Gastrocnemius medialis (tissue), 4 donors: ENCODE results near the gene IGLL5.

Experiments
- CTCF ChIP-seq, 5 experiments: fragments of 450-650 bp in 3 of 5; fragments of 200-600 bp in 2 of 5; sonication (generic) in 2 of 5; IDR thresholded peaks in 4 of 5; conservative IDR thresholded peaks in 1 of 5; 1 replicate in 4 of 5; 2 replicates in 1 of 5; pipeline ENCODE4 v1.5.1; 2016 to 2019; ENCODE audit warnings: antibody characterized with exemption in 5 of 5, mild to moderate bottlenecking in 3 of 5, moderate library complexity in 3 of 5
- POLR2A ChIP-seq, 2 donors: fragments of 450-650 bp; IDR thresholded peaks; one replicate each; pipeline ENCODE4 v1.6.1; 2017; ENCODE audit warnings: antibody characterized with exemption in 2 of 2, mild to moderate bottlenecking in 2 of 2, moderate library complexity in 2 of 2

GRCh38 chr22:22882033-22882717 is 5.4 kb upstream of the IGLL5 start:
- TF ChIP-seq CTCF (IDR thresholded peaks at IDR 0.05 in 4 of 5, conservative IDR thresholded peaks at IDR 0.05 in 1 of 5) (no peak), POLR2A (IDR thresholded peaks at IDR 0.05) (no peak)
